ENCODE results near the gene MYO15B. TPM values are rescaled to one million over a fixed set of nuclear protein-coding genes. Genes with fewer than 3 reads are reported as not detected.

Gene MYO15B
- total and polyA plus RNA-seq, 2 of the 13 experiments (the other 11 are each of a cell fraction or from before 2014, with no cell fraction given): 2.8 to 8.1 TPM

GRCh38 chr17:75576661-75577060, 10.9 kb upstream of the MYO15B start (continued):
- TF ChIP-seq ZFP36 (IDR thresholded peaks at IDR 0.05; ENCODE audit: borderline replicate concordance, low read depth, low read length, partially characterized antibody): no peak
- TF ChIP-seq HMGXB3 (CRISPR knock-in tag; IDR thresholded peaks at IDR 0.05; ENCODE audit: borderline replicate concordance): peak; percentile 50; the same call in 1 of the 2 replicates
- TF ChIP-seq ZNF572 (CRISPR knock-in tag; IDR thresholded peaks at IDR 0.05): no peak
- TF ChIP-seq ZNF629 (CRISPR knock-in tag; conservative IDR thresholded peaks at IDR 0.05): no peak
- no peak for TF ChIP-seq ZBTB4 (CRISPR knock-in tag; IDR thresholded peaks at IDR 0.05; ENCODE audit: borderline replicate concordance)
- no peak for TF ChIP-seq NFAT5 (CRISPR knock-in tag; IDR thresholded peaks at IDR 0.05)
- no peak for TF ChIP-seq RFXANK (CRISPR knock-in tag; IDR thresholded peaks at IDR 0.05)
- no peak for TF ChIP-seq ZNF740 (CRISPR knock-in tag; IDR thresholded peaks at IDR 0.05)
- no peak for TF ChIP-seq EEA1 (CRISPR knock-in tag; IDR thresholded peaks at IDR 0.05; ENCODE audit: borderline replicate concordance)
- no peak for TF ChIP-seq ZNF770 (CRISPR knock-in tag; IDR thresholded peaks at IDR 0.05)
- no peak for TF ChIP-seq ZNF709 (CRISPR knock-in tag; IDR thresholded peaks at IDR 0.05)
- TF ChIP-seq ETV5 (CRISPR knock-in tag; IDR thresholded peaks at IDR 0.05; ENCODE audit: borderline replicate concordance): peak; percentile 30; the same call in 1 of the 2 replicates
- TF ChIP-seq SAP130 (CRISPR knock-in tag; IDR thresholded peaks at IDR 0.05; ENCODE audit: low read depth): peak; percentile 56
- no peak for TF ChIP-seq ZNF737 (CRISPR knock-in tag; IDR thresholded peaks at IDR 0.05; ENCODE audit: borderline replicate concordance)

Measured in HepG2 (cell line).